GM23338 (cell line): ENCODE measurements around the gene EGFL6. TPM values are rescaled to one million over a fixed set of nuclear protein-coding genes. Genes with fewer than 3 reads are reported as not detected.

Experiments used
- ATAC-seq: fragments of 200-7000 bp; cut with Tn5 transposase; 3 replicates; pipeline ENCODE4 v1.9.1; 2020
- DNase-seq: peaks from one replicate; pipeline ENCODE4 v3.0.0-alpha.2; 2015; ENCODE audit warnings: low spot score
- H2AFZ ChIP-seq: fragments of 200-600 bp; sonication (generic); 2 replicates; pipeline ENCODE4 v1.8.0; 2016; ENCODE audit warnings: antibody characterized with exemption, mild to moderate bottlenecking, moderate library complexity
- H3F3A ChIP-seq: fragments of 200-600 bp; sonication (generic); replicated peaks from 2 replicates; pipeline ENCODE4 v1.8.0; 2017; ENCODE audit warnings: antibody characterized with exemption, mixed run types, low read depth
- H3K27ac ChIP-seq: fragments of 200-600 bp; sonication (generic); 2 replicates; pipeline ENCODE4 v1.6.1; 2016; ENCODE audit warnings: low read depth
- H3K27me3 ChIP-seq: fragments of 200-600 bp; sonication (generic); 2 replicates; pipeline ENCODE4 v1.8.0; 2016; ENCODE audit warnings: mild to moderate bottlenecking, mixed run types, moderate library complexity; ENCODE audit not compliant: insufficient read depth
- H3K36me3 ChIP-seq: fragments of 200-600 bp; sonication (generic); 2 replicates; pipeline ENCODE4 v1.8.0; 2016; ENCODE audit warnings: mild to moderate bottlenecking; ENCODE audit not compliant: insufficient read depth
- H3K4me1 ChIP-seq: fragments of 200-600 bp; sonication (generic); 2 replicates; pipeline ENCODE4 v1.8.0; 2016; ENCODE audit warnings: mild to moderate bottlenecking, moderate library complexity; ENCODE audit not compliant: insufficient read depth
- H3K4me2 ChIP-seq: fragments of 200-600 bp; sonication (generic); 2 replicates; pipeline ENCODE4 v1.7.1; 2017; ENCODE audit warnings: mixed run types
- H3K4me3 ChIP-seq: fragments of 200-600 bp; sonication (generic); 2 replicates; pipeline ENCODE4 v1.6.1; 2016; ENCODE audit warnings: mixed run types
- H3K79me2 ChIP-seq: fragments of 200-600 bp; sonication (generic); replicated peaks from 2 replicates; pipeline ENCODE4 v1.8.0; 2017; ENCODE audit warnings: mild to moderate bottlenecking; ENCODE audit not compliant: insufficient read depth
- H3K9me2 ChIP-seq: fragments of 200-600 bp; sonication (generic); 2 replicates; pipeline ENCODE4 v1.8.0; 2017; ENCODE audit not compliant: insufficient read depth
- H4K20me1 ChIP-seq: fragments of 200-600 bp; sonication (generic); replicated peaks from 2 replicates; pipeline ENCODE4 v1.8.0; 2017; ENCODE audit warnings: mild to moderate bottlenecking; ENCODE audit not compliant: insufficient read depth
- H3K27ac Mint-ChIP-seq: 2 replicates; pipeline ENCODE4 v1.8.0; 2020; ENCODE audit warnings: inconsistent platforms, mild to moderate bottlenecking, moderate library complexity, mixed read lengths
- H3K27me3 Mint-ChIP-seq: 3 replicates; pipeline ENCODE4 v1.8.0; 2022; ENCODE audit warnings: low read depth, mild to moderate bottlenecking, moderate library complexity, mixed read lengths, inconsistent platforms; ENCODE audit not compliant: insufficient read depth, poor library complexity
- H3K36me3 Mint-ChIP-seq: 3 replicates; pipeline ENCODE4 v1.8.0; 2021; ENCODE audit warnings: low read depth, mild to moderate bottlenecking, inconsistent platforms, moderate library complexity, mixed read lengths
- H3K4me1 Mint-ChIP-seq: 3 replicates; pipeline ENCODE4 v1.8.0; 2020; ENCODE audit warnings: mild to moderate bottlenecking, inconsistent platforms, mixed read lengths
- H3K4me3 Mint-ChIP-seq: 3 replicates; pipeline ENCODE4 v1.8.0; 2021; ENCODE audit warnings: moderate library complexity, mild to moderate bottlenecking, inconsistent platforms, mixed read lengths
- H3K9me3 Mint-ChIP-seq: 3 replicates; pipeline ENCODE4 v1.8.0; 2020; ENCODE audit warnings: moderate library complexity, mild to moderate bottlenecking, inconsistent platforms, mixed read lengths
- CTCF ChIP-seq, 2 experiments: fragments of 200-600 bp in 1 of 2; sonication (generic) in 1 of 2; conservative IDR thresholded peaks; 2 replicates each; pipeline versions ENCODE4 v1.5.1 to v1.6.1; 2016 to 2017; ENCODE audit warnings: antibody characterized with exemption in 2 of 2, low read depth in 2 of 2, mild to moderate bottlenecking in 2 of 2, moderate library complexity in 1 of 2
- EZH2 ChIP-seq: fragments of 200-600 bp; sonication (generic); IDR thresholded peaks from one replicate; pipeline ENCODE4 v1.8.0; 2017; ENCODE audit warnings: antibody characterized with exemption, mild to moderate bottlenecking, low read depth; ENCODE audit not compliant: unreplicated experiment
- JUNB ChIP-seq: IDR thresholded peaks from one replicate; pipeline ENCODE4 v1.6.1; 2016; ENCODE audit warnings: antibody characterized with exemption; ENCODE audit not compliant: unreplicated experiment
- NANOG ChIP-seq: IDR thresholded peaks from 2 replicates; pipeline ENCODE4 v1.6.1; 2016; ENCODE audit warnings: antibody characterized with exemption, borderline replicate concordance
- REST ChIP-seq: IDR thresholded peaks from one replicate; pipeline ENCODE4 v1.6.1; 2018; ENCODE audit warnings: antibody characterized with exemption; ENCODE audit not compliant: unreplicated experiment
- ZNF114 ChIP-seq: fragments of 250-450 bp; sonication (Bioruptor Pico); IDR thresholded peaks from 2 replicates; pipeline ENCODE4 v1.5.0; 2020; ENCODE audit warnings: mild to moderate bottlenecking, moderate library complexity
- ZNF331 ChIP-seq: fragments of 250-450 bp; sonication (Bioruptor Pico); IDR thresholded peaks from 2 replicates; pipeline ENCODE4 v1.5.0; 2020; ENCODE audit warnings: low read depth, mild to moderate bottlenecking, moderate library complexity
- ZNF462 ChIP-seq: fragments of 250-450 bp; sonication (Bioruptor Pico); IDR thresholded peaks from 2 replicates; pipeline ENCODE4 v1.5.0; 2020; ENCODE audit warnings: mild to moderate bottlenecking, moderate library complexity
- polyA plus RNA-seq: library from polyadenylated mRNA; unstranded; fragments of >200 nt; fragmentation: Nextera tagmentation; extraction: Ambion mirVana; gene quantifications from 2 replicates; pipeline ENCODE4 v1.2.1, GENCODE V29; 2016
- total RNA-seq: library from RNA; depleted of rRNA; stranded (reverse); fragments of >200 nt; shearing (Covaris generic); gene quantifications from 2 replicates; pipeline ENCODE4 v1.2.3, GENCODE V29; 2014

EGFL6 gene
- total and polyA plus RNA-seq, 2 experiments from 2014 or later: 1.2 to 2.6 TPM

GRCh38 chrX:13590914-13591313 lies 21.5 kb downstream of the EGFL6 start:
- Histone ChIP-seq H3K4me1 (no peaks in the 10 kb centered on the region), H3K4me3 (no peak overlapping the region), H3K79me2 (no peaks in the 10 kb centered on the region), H3K27me3 (no peaks in the 10 kb centered on the region), H3K27ac (no peak overlapping the region), H3K4me2 (no peak overlapping the region), H3K9me2 (no peaks in the 10 kb centered on the region), H2AFZ (no peak overlapping the region), H4K20me1 (no peaks in the 10 kb centered on the region), H3K36me3 (no peaks in the 10 kb centered on the region), H3F3A (no peaks in the 10 kb centered on the region)
- Mint-ChIP-seq H3K9me3 (no peaks in the 10 kb centered on the region), H3K4me3 (no peak overlapping the region), H3K36me3 (no peaks in the 10 kb centered on the region), H3K4me1 (peaks cover 2% of the 10 kb centered on the region; the same call in 1 of the 3 replicates), H3K27me3 (no peaks in the 10 kb centered on the region), H3K27ac (no peak overlapping the region)
- TF ChIP-seq ZNF114 (no peak), REST (no peak), ZNF462 (CRISPR knock-in tag) (no peak), NANOG (no peak), JUNB (no peak), CTCF (conservative IDR thresholded peaks at IDR 0.05; ENCODE audit: low read depth in 2 of 2) (no peak), ZNF331 (CRISPR knock-in tag) (no peak), EZH2 (no peak)
- ATAC-seq (no peak), DNase-seq (no peak)
